ENCODE results near the gene PRICKLE2. TPM values are rescaled to one million over a fixed set of nuclear protein-coding genes. Genes with fewer than 3 reads are reported as not detected.

PRICKLE2 gene
- total and polyA plus RNA-seq, 10 of the 15 experiments (the other 5 are each of a cell fraction or from before 2014, with no cell fraction given) = 0.11 to 2.6 (median 0.69) TPM

GRCh38 chr3:64229903-64230302 is 4.6 kb upstream of the PRICKLE2 start:
- intact Hi-C loops (cut with micrococcal nuclease; ENCODE audit: unreplicated experiment) = loop anchor here (10.0 kb wide), 1 partner anchor 195 kb away; no protein-coding TSS in a partner anchor
- 0% methylated on average over 1 of the region's 1 CpG for WGBS (ENCODE audit: insufficient coverage, insufficient replicate concordance, low lambda C conversion rate, missing lambda C conversion rate)
- no peak overlapping the region for H3K27ac ChIP-seq (ENCODE audit: control insufficient read depth, insufficient read depth)
- no peak overlapping the region for H2AFZ ChIP-seq (ENCODE audit: control insufficient read depth, low read depth, low read length)
- POLR2A ChIA-PET = interaction anchor here (1.1 kb wide), 1 partner anchor 23 kb away, joined by 3 read pairs; no protein-coding TSS in a partner anchor
- no peaks in the 10 kb centered on the region; the same call in 1 of the 2 replicates for H3K4me1 ChIP-seq (ENCODE audit: control insufficient read depth, insufficient read depth, low read length)
- H3K79me2 ChIP-seq (ENCODE audit: control insufficient read depth, insufficient read depth, low read length) = no peaks in the 10 kb centered on the region
- no peaks in the 10 kb centered on the region for H3K27me3 ChIP-seq (replicated peaks in 1 of 2; ENCODE audit: control insufficient read depth in 2 of 2, insufficient read depth in 2 of 2, low read length in 1 of 2)
- no peaks in the 10 kb centered on the region for H4K20me1 ChIP-seq (ENCODE audit: control insufficient read depth, insufficient read depth)
- ATAC-seq = no peak
- no TSS peak for BruUV-seq (replicated peaks)
- RAD21 ChIA-PET (ENCODE audit: unreplicated experiment) = no interaction called here
- no peak overlapping the region for H3K4me2 ChIP-seq (ENCODE audit: control insufficient read depth, insufficient read depth)
- H3K36me3 ChIP-seq (ENCODE audit: control insufficient read depth in 2 of 2, insufficient read depth in 2 of 2, low read length in 1 of 2) = no peaks in the 10 kb centered on the region
- in situ Hi-C loops (cut with MboI) = no loop called here
- TF ChIP-seq RELA (IDR thresholded peaks at IDR 0.05; ENCODE audit: borderline replicate concordance, partially characterized antibody) (no peak), NR2F1 (conservative IDR thresholded peaks at IDR 0.05) (no peak), NR2C2 (IDR thresholded peaks at IDR 0.05; ENCODE audit: borderline replicate concordance, control insufficient read depth, insufficient read length, low read depth) (no peak), RCOR1 (conservative IDR thresholded peaks at IDR 0.05; ENCODE audit: low read depth, low read length) (no peak), CBX3 (IDR thresholded peaks at IDR 0.05; ENCODE audit: borderline replicate concordance, low read depth) (no peak), POLR2AphosphoS2 (IDR thresholded peaks at IDR 0.05; ENCODE audit: low read depth, low read length) (no peak), RBBP5 (conservative IDR thresholded peaks at IDR 0.05) (no peak), IKZF1 (conservative IDR thresholded peaks at IDR 0.05) (no peak), EGR1 (IDR thresholded peaks at IDR 0.05; ENCODE audit: borderline replicate concordance in 1 of 2, low read depth in 2 of 2, low read length in 2 of 2) (no peak), NFYA (IDR thresholded peaks at IDR 0.05; ENCODE audit: borderline replicate concordance, low read depth, low read length) (no peak), NBN (IDR thresholded peaks at IDR 0.05) (no peak), NRF1 (conservative IDR thresholded peaks at IDR 0.05; ENCODE audit: low read depth, low read length) (no peak), EP300 (IDR thresholded peaks at IDR 0.05; ENCODE audit: borderline replicate concordance in 1 of 2, control insufficient read depth in 1 of 2, low read depth in 2 of 2, low read length in 2 of 2) (no peak), FOXK2 (IDR thresholded peaks at IDR 0.05) (no peak), RFX5 (IDR thresholded peaks at IDR 0.05; ENCODE audit: low read depth, low read length) (no peak), SUZ12 (IDR thresholded peaks at IDR 0.05; ENCODE audit: unreplicated experiment) (no peak), HDGF (IDR thresholded peaks at IDR 0.05) (no peak)
- TF ChIP-seq, protein P1, sequence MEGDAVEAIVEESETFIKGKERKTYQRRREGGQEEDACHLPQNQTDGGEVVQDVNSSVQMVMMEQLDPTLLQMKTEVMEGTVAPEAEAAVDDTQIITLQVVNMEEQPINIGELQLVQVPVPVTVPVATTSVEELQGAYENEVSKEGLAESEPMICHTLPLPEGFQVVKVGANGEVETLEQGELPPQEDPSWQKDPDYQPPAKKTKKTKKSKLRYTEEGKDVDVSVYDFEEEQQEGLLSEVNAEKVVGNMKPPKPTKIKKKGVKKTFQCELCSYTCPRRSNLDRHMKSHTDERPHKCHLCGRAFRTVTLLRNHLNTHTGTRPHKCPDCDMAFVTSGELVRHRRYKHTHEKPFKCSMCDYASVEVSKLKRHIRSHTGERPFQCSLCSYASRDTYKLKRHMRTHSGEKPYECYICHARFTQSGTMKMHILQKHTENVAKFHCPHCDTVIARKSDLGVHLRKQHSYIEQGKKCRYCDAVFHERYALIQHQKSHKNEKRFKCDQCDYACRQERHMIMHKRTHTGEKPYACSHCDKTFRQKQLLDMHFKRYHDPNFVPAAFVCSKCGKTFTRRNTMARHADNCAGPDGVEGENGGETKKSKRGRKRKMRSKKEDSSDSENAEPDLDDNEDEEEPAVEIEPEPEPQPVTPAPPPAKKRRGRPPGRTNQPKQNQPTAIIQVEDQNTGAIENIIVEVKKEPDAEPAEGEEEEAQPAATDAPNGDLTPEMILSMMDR (IDR thresholded peaks at IDR 0.05 in 2 of 3, conservative IDR thresholded peaks at IDR 0.05 in 1 of 3; ENCODE audit: control insufficient read depth in 2 of 3, extremely low read depth in 1 of 3, insufficient read depth in 1 of 3, low read depth in 3 of 3, low read length in 3 of 3) = no peak
- TF ChIP-seq, protein P2, sequence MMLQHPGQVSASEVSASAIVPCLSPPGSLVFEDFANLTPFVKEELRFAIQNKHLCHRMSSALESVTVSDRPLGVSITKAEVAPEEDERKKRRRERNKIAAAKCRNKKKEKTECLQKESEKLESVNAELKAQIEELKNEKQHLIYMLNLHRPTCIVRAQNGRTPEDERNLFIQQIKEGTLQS (IDR thresholded peaks at IDR 0.05; ENCODE audit: borderline replicate concordance, extremely low read depth, low read depth, low read length) = no peak
- no peak for FAIRE-seq
- H3K9me3 ChIP-seq (replicated peaks; ENCODE audit: control insufficient read depth, insufficient read depth, low read length) = no peaks in the 10 kb centered on the region
- no peak for DNase-seq (ENCODE audit: low read depth, low spot score)
- SMC1A ChIA-PET (ENCODE audit: uncharacterized antibody, unreplicated experiment) = interaction anchor here (0.9 to 1.4 kb wide), 4 partner anchors 9 to 36 kb away, joined by 3 to 4 read pairs (median 3); no protein-coding TSS in a partner anchor
- CTCF ChIA-PET = interaction anchor here (1.3 to 7.3 kb wide), 3 partner anchors 15 to 254 kb away, joined by 3 to 54 read pairs (median 4); no protein-coding TSS in a partner anchor
- H3K4me3 ChIP-seq = no peak overlapping the region
- H3K9ac ChIP-seq (ENCODE audit: control insufficient read depth, insufficient read depth, low read length) = no peak overlapping the region

Measured in GM12878 (cell line).